HepG2 (cell line): ENCODE results near the gene FBXO41. TPM values are rescaled to one million over a fixed set of nuclear protein-coding genes. Genes with fewer than 3 reads are reported as not detected.

Source experiments
- AHDC1 ChIP-seq: sonication (generic); formaldehyde crosslinking; IDR thresholded peaks from 2 replicates; pipeline ENCODE4 v1.5.1; 2020; ENCODE audit warnings: mild to moderate bottlenecking, missing genetic modification reagents, borderline replicate concordance
- AHR ChIP-seq: IDR thresholded peaks from 2 replicates; pipeline ENCODE4 v1.6.1; 2018; ENCODE audit warnings: missing genetic modification reagents, missing compliant biosample characterization
- IRX3 ChIP-seq: sonication (generic); formaldehyde crosslinking; IDR thresholded peaks from 2 replicates; pipeline ENCODE4 v1.8.1; 2023; ENCODE audit warnings: mild to moderate bottlenecking, low read depth, missing genetic modification reagents, borderline replicate concordance
- SOX13 ChIP-seq, 3 experiments: fragments of 450-650 bp in 1 of 3; sonication (generic) in 1 of 3; formaldehyde crosslinking in 1 of 3; IDR thresholded peaks in 2 of 3; conservative IDR thresholded peaks in 1 of 3; 2 replicates each; pipeline versions ENCODE4 v1.5.0 to v1.6.1; 2016 to 2020; ENCODE audit warnings: antibody characterized with exemption in 1 of 3, mild to moderate bottlenecking in 1 of 3, missing compliant biosample characterization in 1 of 3, missing genetic modification reagents in 1 of 3, moderate library complexity in 1 of 3
- ZBTB4 ChIP-seq: sonication (generic); formaldehyde crosslinking; IDR thresholded peaks from 2 replicates; pipeline ENCODE4 v1.4.0; 2020; ENCODE audit warnings: missing genetic modification reagents, mild to moderate bottlenecking, borderline replicate concordance
- ZNF121 ChIP-seq: sonication (generic); formaldehyde crosslinking; IDR thresholded peaks from 2 replicates; pipeline ENCODE4 v1.5.0; 2020; ENCODE audit warnings: mild to moderate bottlenecking, missing genetic modification reagents
- ZNF263 ChIP-seq: sonication (generic); formaldehyde crosslinking; IDR thresholded peaks from 2 replicates; pipeline ENCODE4 v1.4.0; 2020; ENCODE audit warnings: missing genetic modification reagents
- ZZZ3 ChIP-seq: sonication (generic); formaldehyde crosslinking; IDR thresholded peaks from 2 replicates; pipeline ENCODE4 v1.4.0; 2020; ENCODE audit warnings: missing genetic modification reagents, mild to moderate bottlenecking, borderline replicate concordance
- polyA plus RNA-seq, 8 experiments: library from polyadenylated mRNA; depleted of rRNA in 3 of 8; stranded (reverse) in 7 of 8; unstranded in 1 of 8; fragments of >200 nt; fragmentation: Illumina TruSeq in 4 of 8; extraction: Trizol in 4 of 8; gene quantifications; 2 replicates each; pipeline versions ENCODE4 v1.2.1 to v1.2.3, GENCODE V29; 2011 to 2016; ENCODE audit warnings: low read depth in 4 of 8, missing spikeins in 1 of 8, mixed read lengths in 1 of 8; ENCODE audit not compliant: insufficient read depth in 1 of 8
- total RNA-seq, 5 experiments: library from RNA; depleted of rRNA; stranded (reverse); fragments of >200 nt; fragmentation: Illumina TruSeq; extraction: Trizol; gene quantifications; 2 replicates each; pipeline ENCODE4 v1.2.3, GENCODE V29; 2016; ENCODE audit warnings: low read depth in 1 of 5
- TF ChIP-seq, protein P1 (sequence below): sonication (generic); formaldehyde crosslinking; IDR thresholded peaks from 2 replicates; pipeline ENCODE4 v1.4.0; 2020; ENCODE audit warnings: missing genetic modification reagents, borderline replicate concordance
- TF ChIP-seq, protein P2 (sequence below): sonication (generic); formaldehyde crosslinking; IDR thresholded peaks from 2 replicates; pipeline ENCODE4 v1.4.0; 2020; ENCODE audit warnings: mild to moderate bottlenecking, missing genetic modification reagents

Gene FBXO41
- total and polyA plus RNA-seq, 2 of the 13 experiments (the other 11 are each of a cell fraction or from before 2014, with no cell fraction given) = 4.2 to 10.3 TPM

DNA sequence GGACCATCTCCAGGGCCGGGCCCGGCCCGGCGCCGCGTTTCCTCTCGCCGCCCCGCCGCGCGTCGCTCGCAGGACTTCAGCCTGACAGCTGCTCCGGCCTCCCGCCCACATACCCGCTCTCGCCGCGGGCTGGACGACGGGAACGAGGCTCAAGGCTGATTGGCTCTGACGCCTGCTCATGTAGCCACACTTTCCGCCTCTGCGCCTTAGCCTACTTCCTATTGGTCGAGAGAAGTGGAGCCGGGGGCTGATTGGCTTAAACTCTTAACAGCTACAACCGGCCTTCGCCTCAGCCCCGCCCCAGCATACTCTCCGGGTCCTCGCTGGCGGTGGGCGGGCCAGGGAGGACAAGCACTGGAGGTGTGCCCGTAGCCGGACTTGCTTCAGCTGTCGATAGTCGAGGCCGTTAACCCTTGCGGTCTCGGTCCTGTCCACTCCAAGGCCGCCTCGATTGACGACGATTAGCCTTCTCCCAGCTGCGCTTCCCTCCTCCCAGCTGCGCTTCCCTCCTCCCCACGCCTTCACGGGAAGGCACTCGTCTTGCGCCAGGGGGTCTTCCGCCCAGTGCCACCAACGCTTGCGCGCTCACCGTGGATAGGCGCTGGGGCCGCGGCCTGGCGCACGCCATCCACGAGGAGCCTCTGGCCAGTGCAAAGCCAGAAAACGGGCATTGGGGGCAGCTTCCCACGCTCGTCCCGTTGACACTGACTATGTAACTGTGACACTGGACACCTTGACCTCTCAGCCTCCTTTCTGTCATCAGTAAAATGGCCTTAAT, 50.9 kb downstream of the FBXO41 start, which contains the start of gene PRADC1 (continued):
- TF ChIP-seq, protein P1, sequence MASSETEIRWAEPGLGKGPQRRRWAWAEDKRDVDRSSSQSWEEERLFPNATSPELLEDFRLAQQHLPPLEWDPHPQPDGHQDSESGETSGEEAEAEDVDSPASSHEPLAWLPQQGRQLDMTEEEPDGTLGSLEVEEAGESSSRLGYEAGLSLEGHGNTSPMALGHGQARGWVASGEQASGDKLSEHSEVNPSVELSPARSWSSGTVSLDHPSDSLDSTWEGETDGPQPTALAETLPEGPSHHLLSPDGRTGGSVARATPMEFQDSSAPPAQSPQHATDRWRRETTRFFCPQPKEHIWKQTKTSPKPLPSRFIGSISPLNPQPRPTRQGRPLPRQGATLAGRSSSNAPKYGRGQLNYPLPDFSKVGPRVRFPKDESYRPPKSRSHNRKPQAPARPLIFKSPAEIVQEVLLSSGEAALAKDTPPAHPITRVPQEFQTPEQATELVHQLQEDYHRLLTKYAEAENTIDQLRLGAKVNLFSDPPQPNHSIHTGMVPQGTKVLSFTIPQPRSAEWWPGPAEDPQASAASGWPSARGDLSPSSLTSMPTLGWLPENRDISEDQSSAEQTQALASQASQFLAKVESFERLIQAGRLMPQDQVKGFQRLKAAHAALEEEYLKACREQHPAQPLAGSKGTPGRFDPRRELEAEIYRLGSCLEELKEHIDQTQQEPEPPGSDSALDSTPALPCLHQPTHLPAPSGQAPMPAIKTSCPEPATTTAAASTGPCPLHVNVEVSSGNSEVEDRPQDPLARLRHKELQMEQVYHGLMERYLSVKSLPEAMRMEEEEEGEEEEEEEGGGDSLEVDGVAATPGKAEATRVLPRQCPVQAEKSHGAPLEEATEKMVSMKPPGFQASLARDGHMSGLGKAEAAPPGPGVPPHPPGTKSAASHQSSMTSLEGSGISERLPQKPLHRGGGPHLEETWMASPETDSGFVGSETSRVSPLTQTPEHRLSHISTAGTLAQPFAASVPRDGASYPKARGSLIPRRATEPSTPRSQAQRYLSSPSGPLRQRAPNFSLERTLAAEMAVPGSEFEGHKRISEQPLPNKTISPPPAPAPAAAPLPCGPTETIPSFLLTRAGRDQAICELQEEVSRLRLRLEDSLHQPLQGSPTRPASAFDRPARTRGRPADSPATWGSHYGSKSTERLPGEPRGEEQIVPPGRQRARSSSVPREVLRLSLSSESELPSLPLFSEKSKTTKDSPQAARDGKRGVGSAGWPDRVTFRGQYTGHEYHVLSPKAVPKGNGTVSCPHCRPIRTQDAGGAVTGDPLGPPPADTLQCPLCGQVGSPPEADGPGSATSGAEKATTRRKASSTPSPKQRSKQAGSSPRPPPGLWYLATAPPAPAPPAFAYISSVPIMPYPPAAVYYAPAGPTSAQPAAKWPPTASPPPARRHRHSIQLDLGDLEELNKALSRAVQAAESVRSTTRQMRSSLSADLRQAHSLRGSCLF (CRISPR knock-in tag) = no peak
- TF ChIP-seq ZBTB4 (CRISPR knock-in tag) (no peak), AHR (CRISPR knock-in tag) (peak; percentile 68; the same call in 1 of the 2 replicates), AHDC1 (CRISPR knock-in tag) (no peak), ZNF121 (CRISPR knock-in tag) (no peak), ZNF263 (CRISPR knock-in tag) (peak; percentile 96), IRX3 (CRISPR knock-in tag) (no peak), ZZZ3 (CRISPR knock-in tag) (no peak; the same call in 1 of the 2 replicates), SOX13 (IDR thresholded peaks at IDR 0.05) (no peak), SOX13 (CRISPR knock-in tag; conservative IDR thresholded peaks at IDR 0.05 in 1 of 2, IDR thresholded peaks at IDR 0.05 in 1 of 2) (peak in 1 of 2 experiments; percentile 42; a peak in 2 of 4 replicates)
- TF ChIP-seq, protein P2, sequence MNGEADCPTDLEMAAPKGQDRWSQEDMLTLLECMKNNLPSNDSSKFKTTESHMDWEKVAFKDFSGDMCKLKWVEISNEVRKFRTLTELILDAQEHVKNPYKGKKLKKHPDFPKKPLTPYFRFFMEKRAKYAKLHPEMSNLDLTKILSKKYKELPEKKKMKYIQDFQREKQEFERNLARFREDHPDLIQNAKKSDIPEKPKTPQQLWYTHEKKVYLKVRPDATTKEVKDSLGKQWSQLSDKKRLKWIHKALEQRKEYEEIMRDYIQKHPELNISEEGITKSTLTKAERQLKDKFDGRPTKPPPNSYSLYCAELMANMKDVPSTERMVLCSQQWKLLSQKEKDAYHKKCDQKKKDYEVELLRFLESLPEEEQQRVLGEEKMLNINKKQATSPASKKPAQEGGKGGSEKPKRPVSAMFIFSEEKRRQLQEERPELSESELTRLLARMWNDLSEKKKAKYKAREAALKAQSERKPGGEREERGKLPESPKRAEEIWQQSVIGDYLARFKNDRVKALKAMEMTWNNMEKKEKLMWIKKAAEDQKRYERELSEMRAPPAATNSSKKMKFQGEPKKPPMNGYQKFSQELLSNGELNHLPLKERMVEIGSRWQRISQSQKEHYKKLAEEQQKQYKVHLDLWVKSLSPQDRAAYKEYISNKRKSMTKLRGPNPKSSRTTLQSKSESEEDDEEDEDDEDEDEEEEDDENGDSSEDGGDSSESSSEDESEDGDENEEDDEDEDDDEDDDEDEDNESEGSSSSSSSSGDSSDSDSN (CRISPR knock-in tag) = peak; percentile 28; the same call in 1 of the 2 replicates
